Astrocyte of the spinal cord (primary cell): Measurements from ENCODE around the gene SLC22A15.

Experiments used
- DNase-seq: peaks from one replicate; pipeline ENCODE4 v3.0.0; 2011; ENCODE audit warnings: low read depth, low spot score
- H3K4me3 ChIP-seq: 2 replicates; pipeline ENCODE4 v1.5.1; 2011; ENCODE audit warnings: low read depth, mild to moderate bottlenecking, low read length, moderate library complexity
- CTCF ChIP-seq: IDR thresholded peaks from 2 replicates; pipeline ENCODE4 v1.5.1; 2012; ENCODE audit warnings: low read depth, mild to moderate bottlenecking, low read length, inconsistent platforms
- in situ Hi-C: cut with HindIII; loops from 2 replicates; pipeline ENCODE4 v1.10.0; 2017; ENCODE audit warnings: low sequenced_read_pairs

The SLC22A15 gene

GRCh38 chr1:116078699-116079223 is 102.4 kb downstream of the SLC22A15 start:
- no peak for DNase-seq
- no peak for TF ChIP-seq CTCF
- in situ Hi-C loops: no loop called here
- H3K4me3 ChIP-seq: no peak overlapping the region

- no peak for TF ChIP-seq CTCF
Observed at GRCh38 chr1:116087628-116088027, 111.3 kb downstream of the SLC22A15 start.

GRCh38 chr1:116089870-116090269 is 113.6 kb downstream of the SLC22A15 start:
- in situ Hi-C loops: no loop called here
- no peak for DNase-seq
- no peak for TF ChIP-seq CTCF
- no peak overlapping the region for H3K4me3 ChIP-seq

More at GRCh38 chr1:116087628-116088027, 111.3 kb downstream of the SLC22A15 start:
- H3K4me3 ChIP-seq: no peak overlapping the region
- in situ Hi-C loops: no loop called here
- no peak for DNase-seq

GRCh38 chr1:116091083-116091482 is 114.8 kb downstream of the SLC22A15 start:
- no peak for DNase-seq
- in situ Hi-C loops: no loop called here
- TF ChIP-seq CTCF: no peak
- no peak overlapping the region for H3K4me3 ChIP-seq

GRCh38 chr1:116092752-116093489 is 116.6 kb downstream of the SLC22A15 start:
- DNase-seq: no peak
- no peak overlapping the region for H3K4me3 ChIP-seq
- in situ Hi-C loops: no loop called here
- no peak for TF ChIP-seq CTCF

- TF ChIP-seq CTCF: no peak
- in situ Hi-C loops: no loop called here
- no peak for DNase-seq
- no peak overlapping the region for H3K4me3 ChIP-seq
Observed at GRCh38 chr1:116095027-116095426, 118.7 kb downstream of the SLC22A15 start.
